IMR-90 (cell line): ENCODE results near the gene IYD. TPM values are rescaled to one million over a fixed set of nuclear protein-coding genes. Genes with fewer than 3 reads are reported as not detected.

Source experiments
- ATAC-seq: fragments of 200-7000 bp; cut with Tn5 transposase; 2 replicates; pipeline ENCODE4 v1.9.1; 2020; ENCODE audit warnings: low read depth, mild to moderate bottlenecking, moderate library complexity
- BruUV-seq: library from RNA; stranded (reverse); fragments of 400-500 nt; replicated peaks from 2 replicates; lab custom pipeline; 2021; lab: Mats Ljungman, UMichigan
- CTCF ChIA-PET: fragments of 300-600 bp; formaldehyde crosslinking; extraction: SDS; loops from one replicate; lab custom pipeline; 2021; ENCODE audit warnings: antibody characterized with exemption; lab: Yijun Ruan, JAX
- POLR2A ChIA-PET: fragments of 300-600 bp; sonication (Branson Sonifier 250); formaldehyde crosslinking; loops from one replicate; lab custom pipeline; 2022; ENCODE audit warnings: antibody characterized with exemption; ENCODE audit not compliant: unreplicated experiment; lab: Charles Lee
- DNase-seq: peaks from one replicate; pipeline ENCODE4 v3.0.0; 2013
- H2AFZ ChIP-seq: replicated peaks from 2 replicates; pipeline ENCODE3; 2013; ENCODE audit warnings: low read length, mild to moderate bottlenecking; ENCODE audit not compliant: poor library complexity
- H2AK5ac ChIP-seq: 2 replicates; pipeline ENCODE4 v1.6.1; 2013; ENCODE audit warnings: low read depth, low read length, inconsistent platforms
- H2AK9ac ChIP-seq: replicated peaks from 2 replicates; pipeline ENCODE3; 2013; ENCODE audit warnings: mild to moderate bottlenecking, low read depth, low read length, moderate library complexity; ENCODE audit not compliant: poor library complexity
- H2BK120ac ChIP-seq: 2 replicates; pipeline ENCODE4 v1.6.1; 2013; ENCODE audit warnings: low read depth, low read length, inconsistent platforms
- H2BK15ac ChIP-seq: 3 replicates; pipeline ENCODE4 v1.6.1; 2013; ENCODE audit warnings: low read depth, low read length, inconsistent platforms
- H2BK20ac ChIP-seq: 2 replicates; pipeline ENCODE4 v1.6.1; 2013; ENCODE audit warnings: low read depth, mild to moderate bottlenecking, inconsistent platforms, low read length, moderate library complexity
- H2BK5ac ChIP-seq: 2 replicates; pipeline ENCODE4 v1.6.1; 2013; ENCODE audit warnings: mild to moderate bottlenecking, low read depth, low read length, inconsistent platforms; ENCODE audit not compliant: poor library complexity, severe bottlenecking
- H3K14ac ChIP-seq: replicated peaks from 2 replicates; pipeline ENCODE4 v1.6.1; 2013; ENCODE audit warnings: low read depth, low read length, inconsistent platforms
- H3K18ac ChIP-seq: 2 replicates; pipeline ENCODE4 v1.6.1; 2013; ENCODE audit warnings: low read depth, low read length, control low read depth
- H3K23ac ChIP-seq: 2 replicates; pipeline ENCODE4 v1.6.1; 2013; ENCODE audit warnings: low read depth, low read length, inconsistent platforms
- H3K27ac ChIP-seq: 2 replicates; pipeline ENCODE4 v1.5.1; 2013; ENCODE audit warnings: mild to moderate bottlenecking, control low read depth, low read length; ENCODE audit not compliant: insufficient read depth
- H3K27me3 ChIP-seq: 2 replicates; pipeline ENCODE4 v1.6.1; 2013; ENCODE audit warnings: low read length; ENCODE audit not compliant: control insufficient read depth, insufficient read depth
- H3K36me3 ChIP-seq: 2 replicates; pipeline ENCODE4 v1.6.1; 2013; ENCODE audit warnings: low read length, mixed read lengths; ENCODE audit not compliant: control insufficient read depth, insufficient read depth
- H3K4ac ChIP-seq: 2 replicates; pipeline ENCODE4 v1.6.1; 2013; ENCODE audit warnings: low read depth, low read length, inconsistent platforms
- H3K4me1 ChIP-seq: 2 replicates; pipeline ENCODE4 v1.6.1; 2013; ENCODE audit warnings: low read length, mixed read lengths; ENCODE audit not compliant: control insufficient read depth, insufficient read depth
- H3K4me2 ChIP-seq: 2 replicates; pipeline ENCODE4 v1.6.1; 2013; ENCODE audit warnings: low read depth, mild to moderate bottlenecking, control low read depth, low read length, moderate library complexity
- H3K4me3 ChIP-seq: 2 replicates; pipeline ENCODE4 v1.5.1; 2013; ENCODE audit warnings: low read depth, mild to moderate bottlenecking, control low read depth, low read length, moderate library complexity; ENCODE audit not compliant: insufficient read depth
- H3K56ac ChIP-seq: 2 replicates; pipeline ENCODE4 v1.6.1; 2013; ENCODE audit warnings: low read length, inconsistent platforms; ENCODE audit not compliant: insufficient read depth; ENCODE audit errors: extremely low read depth
- H3K79me1 ChIP-seq, 2 experiments: 2 replicates each; pipeline ENCODE4 v1.6.1; 2013; ENCODE audit warnings: low read length in 2 of 2, inconsistent platforms in 1 of 2, low read depth in 1 of 2
- H3K9ac ChIP-seq: 2 replicates; pipeline ENCODE4 v1.6.1; 2013; ENCODE audit warnings: low read depth, low read length, control low read depth
- H3K9me1 ChIP-seq: 2 replicates; pipeline ENCODE4 v1.6.1; 2013; ENCODE audit warnings: low read length, inconsistent platforms; ENCODE audit not compliant: insufficient read depth
- H3K9me3 ChIP-seq: 2 replicates; pipeline ENCODE4 v1.6.1; 2013; ENCODE audit warnings: low read length; ENCODE audit not compliant: control insufficient read depth, insufficient read depth
- H4K20me1 ChIP-seq: 2 replicates; pipeline ENCODE4 v1.6.1; 2013; ENCODE audit warnings: low read length, inconsistent platforms; ENCODE audit not compliant: insufficient read depth
- H4K5ac ChIP-seq: 2 replicates; pipeline ENCODE4 v1.6.1; 2013; ENCODE audit warnings: mild to moderate bottlenecking, low read depth, low read length, control low read depth
- H4K8ac ChIP-seq, 2 experiments: 2 replicates each; pipeline ENCODE4 v1.6.1; 2013; ENCODE audit warnings: low read depth in 2 of 2, low read length in 2 of 2, control low read depth in 1 of 2, inconsistent platforms in 1 of 2
- H4K91ac ChIP-seq: 2 replicates; pipeline ENCODE4 v1.6.1; 2013; ENCODE audit warnings: low read depth, low read length, inconsistent platforms; ENCODE audit not compliant: insufficient read depth
- BHLHE40 ChIP-seq: fragments of 150-350 bp; IDR thresholded peaks from 2 replicates; pipeline ENCODE4 v1.6.1; 2016; ENCODE audit warnings: mild to moderate bottlenecking, low read depth, low read length
- ELK1 ChIP-seq: fragments of 150-350 bp; IDR thresholded peaks from 2 replicates; pipeline ENCODE4 v1.6.1; 2016; ENCODE audit warnings: low read depth, mild to moderate bottlenecking, low read length, moderate library complexity, borderline replicate concordance
- MAFK ChIP-seq: IDR thresholded peaks from 2 replicates; pipeline ENCODE4 v1.6.1; 2012; ENCODE audit warnings: low read depth, low read length, improper control_type of control experiment
- MAZ ChIP-seq: IDR thresholded peaks from 2 replicates; pipeline ENCODE4 v1.6.1; 2012; ENCODE audit warnings: low read depth, mild to moderate bottlenecking, low read length, improper control_type of control experiment, moderate library complexity, borderline replicate concordance
- MXI1 ChIP-seq: IDR thresholded peaks from 2 replicates; pipeline ENCODE4 v1.6.1; 2012; ENCODE audit warnings: low read depth, mild to moderate bottlenecking, low read length, moderate library complexity, borderline replicate concordance
- POLR2A ChIP-seq: IDR thresholded peaks from 2 replicates; pipeline ENCODE4 v1.6.1; 2012; ENCODE audit warnings: mild to moderate bottlenecking, low read depth, low read length
- RCOR1 ChIP-seq: IDR thresholded peaks from 2 replicates; pipeline ENCODE4 v1.6.1; 2012; ENCODE audit warnings: mild to moderate bottlenecking, low read length, improper control_type of control experiment; ENCODE audit not compliant: insufficient replicate concordance
- SMC3 ChIP-seq: fragments of 150-350 bp; IDR thresholded peaks from 2 replicates; pipeline ENCODE4 v1.6.1; 2016; ENCODE audit warnings: low read depth, mild to moderate bottlenecking, antibody characterized with exemption, low read length, moderate library complexity
- USF2 ChIP-seq: fragments of 150-350 bp; IDR thresholded peaks from 2 replicates; pipeline ENCODE4 v1.6.1; 2017; ENCODE audit warnings: mild to moderate bottlenecking, antibody characterized with exemption, low read length, low read depth
- WGBS, 2 experiments: methylation state at CpG; one replicate each; pipeline versions ENCODE4 v1.1.5 to v1.1.7; 2013; ENCODE audit warnings: missing lambda C conversion rate in 2 of 2; ENCODE audit not compliant: insufficient read length in 1 of 2; ENCODE audit errors: extremely low coverage in 2 of 2; 5-methylcytosine and 5-hydroxymethylcytosine counted together
- dilution Hi-C: fragments of 300-500 bp; cut with HindIII; formaldehyde crosslinking; loops from one replicate; pipeline ENCODE4 v1.14.3; 2018; ENCODE audit warnings: low sequenced_read_pairs; ENCODE audit not compliant: unreplicated experiment
- in situ Hi-C: fragments of 300-500 bp; cut with MboI; formaldehyde crosslinking; loops from 3 replicates; pipeline ENCODE4 v1.14.3; 2019; ENCODE audit warnings: low sequenced_read_pairs, inconsistent platforms, mixed read lengths
- intact Hi-C: fragments of 100-400 bp; cut with micrococcal nuclease; formaldehyde crosslinking; loops from 2 replicates; pipeline ENCODE4 v1.10.0; 2022
- polyA plus RNA-seq, 3 experiments: library from polyadenylated mRNA; depleted of rRNA; stranded (reverse); fragments of >200 nt; gene quantifications; 2 replicates each; pipeline ENCODE4 v1.2.3, GENCODE V29; 2012; ENCODE audit warnings: low replicate concordance in 1 of 3
- total RNA-seq: library from RNA; depleted of rRNA; stranded (reverse); fragments of >200 nt; gene quantifications from 2 replicates; pipeline ENCODE4 v1.2.3, GENCODE V29; 2012

Gene IYD
- total and polyA plus RNA-seq, 2 of the 4 experiments (the other 2 are of a cell fraction) = not detected

GRCh38 chr6:150413198-150413597 is 44.4 kb downstream of the IYD start:
- no peak overlapping the region for H2AK5ac ChIP-seq
- H4K91ac ChIP-seq = no peak overlapping the region
- no CpG with 5 or more reads among the region's 4 CpGs for WGBS, 2 experiments
- no peak overlapping the region for H2BK20ac ChIP-seq
- H2AK9ac ChIP-seq = no peak overlapping the region
- dilution Hi-C loops (no loop called here), in situ Hi-C loops (loop anchor here (25.0 kb wide), 1 partner anchor 924 kb away; no protein-coding TSS in a partner anchor), intact Hi-C loops (no loop called here)
- DNase-seq (no peak), ATAC-seq (no peak)
- peaks cover 2% of the 10 kb centered on the region for H3K27me3 ChIP-seq
- H4K20me1 ChIP-seq = no peaks in the 10 kb centered on the region
- ChIA-PET POLR2A (no interaction called here), CTCF (interaction anchor here (1.8 kb wide), 1 partner anchor 18 kb away, joined by 5 read pairs; no protein-coding TSS in a partner anchor)
- BruUV-seq = no TSS peak
- no peaks in the 10 kb centered on the region for H3K9me1 ChIP-seq
- H3K4me1 ChIP-seq = no peaks in the 10 kb centered on the region; the same call in 1 of the 2 replicates
- H3K4me3 ChIP-seq = no peak overlapping the region
- H3K23ac ChIP-seq = no peak overlapping the region
- no peak overlapping the region for H2BK5ac ChIP-seq
- H3K4ac ChIP-seq = no peak overlapping the region
- no peak overlapping the region for H3K14ac ChIP-seq
- H2BK120ac ChIP-seq = no peak overlapping the region
- no peak overlapping the region for H2BK15ac ChIP-seq
- no peaks in the 10 kb centered on the region for H3K36me3 ChIP-seq
- H3K9me3 ChIP-seq = no peaks in the 10 kb centered on the region
- no peak overlapping the region for H2AFZ ChIP-seq
- no peak overlapping the region for H3K9ac ChIP-seq
- no peak for TF ChIP-seq MAZ
- TF ChIP-seq USF2 = no peak
- no peak for TF ChIP-seq SMC3
- TF ChIP-seq ELK1 = no peak
- TF ChIP-seq MXI1 = no peak
- TF ChIP-seq POLR2A = no peak
- TF ChIP-seq BHLHE40 = no peak
- TF ChIP-seq MAFK = peak; percentile 58
- no peak for TF ChIP-seq RCOR1
- no peak overlapping the region for H4K8ac ChIP-seq
- no peaks in the 10 kb centered on the region for H3K79me1 ChIP-seq
- H3K56ac ChIP-seq = no peak overlapping the region
- no peak overlapping the region for H3K18ac ChIP-seq
- H3K4me2 ChIP-seq = no peak overlapping the region
- H4K5ac ChIP-seq = no peak overlapping the region
- H3K27ac ChIP-seq = no peak overlapping the region
